ENCODE results near the gene MICAL3.

GRCh38 chr22:17873804-17874203, 150.6 kb downstream of the MICAL3 start:
- TF ChIP-seq CTCF (IDR thresholded peaks at IDR 0.05): no peak
- no peak for TF ChIP-seq ZFX (IDR thresholded peaks at IDR 0.05; ENCODE audit: borderline replicate concordance)
